Epithelial cell of prostate (primary cell): Measurements from ENCODE around the gene HMGCL.
"Not testable (repeated sequence)": the region's sequence is repeated elsewhere in the genome, so short reads cannot be mapped to it uniquely, and the experiment has no call there.

ENCODE experiments used
- DNase-seq: peaks from one replicate; pipeline ENCODE4 v3.0.0-alpha.2; 2011; ENCODE audit warnings: low read depth, low spot score
- H3K27ac ChIP-seq: fragments of 450-650 bp; 2 replicates; pipeline ENCODE4 v1.5.1; 2017; ENCODE audit warnings: mild to moderate bottlenecking

The HMGCL gene

GRCh38 chr1:23799570-23800399, 25.4 kb downstream of the HMGCL start:
- H3K27ac ChIP-seq: peak overlapping the region; percentile 99
- DNase-seq: peak; percentile 69

- H3K27ac ChIP-seq: peak overlapping the region; percentile 99
- no peak for DNase-seq
These were observed 26.0 kb downstream of the HMGCL start for GRCh38 chr1:23799255-23799569.

GRCh38 chr1:23798662-23799142, 26.5 kb downstream of the HMGCL start:
- no peak for DNase-seq
- H3K27ac ChIP-seq: peak overlapping the region; percentile 99

GRCh38 chr1:23797478-23798448, 27.5 kb downstream of the HMGCL start:
- peak overlapping the region; percentile 99 for H3K27ac ChIP-seq
- DNase-seq: no peak

- peak overlapping the region; percentile 19 for H3K27ac ChIP-seq
- DNase-seq: no peak
These were observed 28.6 kb downstream of the HMGCL start for GRCh38 chr1:23796466-23797271.

GRCh38 chr1:23795676-23796465, 29.4 kb downstream of the HMGCL start:
- no peak for DNase-seq
- peak overlapping the region; percentile 19 for H3K27ac ChIP-seq

- DNase-seq: not testable (repeated sequence)
- H3K27ac ChIP-seq: peak overlapping the region; percentile 19
These were observed 30.5 kb downstream of the HMGCL start for GRCh38 chr1:23794732-23795182.

- H3K27ac ChIP-seq: no peak overlapping the region
- DNase-seq: no peak
These were observed 31.1 kb downstream of the HMGCL start for GRCh38 chr1:23793861-23794731.

GRCh38 chr1:23793018-23793781, 32.0 kb downstream of the HMGCL start:
- DNase-seq: no peak
- H3K27ac ChIP-seq: no peak overlapping the region

GRCh38 chr1:23792151-23792945, 32.9 kb downstream of the HMGCL start:
- peak overlapping the region; percentile 87 for H3K27ac ChIP-seq
- DNase-seq: no peak

- H3K27ac ChIP-seq: peak overlapping the region; percentile 87
- DNase-seq: no peak
These were observed 33.6 kb downstream of the HMGCL start for GRCh38 chr1:23791516-23792047.

GRCh38 chr1:23790696-23791515, 34.3 kb downstream of the HMGCL start, which contains the start of gene LYPLA2:
Gene LYPLA2 (plus strand): TSS chr1:23791145. CDS start chr1:23792683, 1,538 bp downstream.
- H3K27ac ChIP-seq: peak within 1 kb of the TSS; percentile 87
- no peak for DNase-seq

- no peak for DNase-seq
- H3K27ac ChIP-seq: peak overlapping the region; percentile 87
These were observed 36.5 kb downstream of the HMGCL start for GRCh38 chr1:23788695-23789094.

- no peak for DNase-seq
These were observed 37.5 kb downstream of the HMGCL start for GRCh38 chr1:23787701-23788100.

GRCh38 chr1:23784846-23785245, 40.4 kb downstream of the HMGCL start:
- H3K27ac ChIP-seq: no peak overlapping the region
- DNase-seq: no peak

More at GRCh38 chr1:23787701-23788100, 37.5 kb downstream of the HMGCL start:
- H3K27ac ChIP-seq: no peak overlapping the region

GRCh38 chr1:23783141-23783540, 42.1 kb downstream of the HMGCL start:
- not testable (repeated sequence) for DNase-seq, H3K27ac ChIP-seq
